Measurements from ENCODE around the gene TCF7L2.

Gene TCF7L2

GRCh38 chr10:113000876-113001598, 51.0 kb downstream of the TCF7L2 start:
- DNase-seq = no peak

- no peak for DNase-seq
Measured at GRCh38 chr10:113001599-113002448, 51.8 kb downstream of the TCF7L2 start.

GRCh38 chr10:113002449-113002777, 52.4 kb downstream of the TCF7L2 start:
- DNase-seq = no peak

GRCh38 chr10:113003052-113003451, 53.0 kb downstream of the TCF7L2 start:
- no peak for DNase-seq

- DNase-seq = no peak
Measured at GRCh38 chr10:113004069-113004618, 54.1 kb downstream of the TCF7L2 start.

GRCh38 chr10:113005380-113005779, 55.3 kb downstream of the TCF7L2 start:
- no peak for DNase-seq

- DNase-seq = no peak
Measured at GRCh38 chr10:113006656-113007342, 56.8 kb downstream of the TCF7L2 start.

- DNase-seq = peak in 1 of 4 experiments; percentile 2
Measured at GRCh38 chr10:113007343-113007771, 57.3 kb downstream of the TCF7L2 start.

- DNase-seq = no peak
Measured at GRCh38 chr10:113007821-113008220, 57.8 kb downstream of the TCF7L2 start.

GRCh38 chr10:113011592-113012374, 61.7 kb downstream of the TCF7L2 start:
- DNase-seq = no peak

GRCh38 chr10:113015201-113015600, 65.2 kb downstream of the TCF7L2 start:
- DNase-seq = no peak

GRCh38 chr10:113017376-113017775, 67.3 kb downstream of the TCF7L2 start:
- DNase-seq = no peak

- no peak for DNase-seq
Measured at GRCh38 chr10:113018034-113018433, 68.0 kb downstream of the TCF7L2 start.

- no peak for DNase-seq
Measured at GRCh38 chr10:113019096-113019495, 69.0 kb downstream of the TCF7L2 start.

GRCh38 chr10:113019692-113020474, 69.8 kb downstream of the TCF7L2 start:
- no peak for DNase-seq

GRCh38 chr10:113020475-113020753, 70.4 kb downstream of the TCF7L2 start:
- DNase-seq = no peak

GRCh38 chr10:113020838-113021237, 70.8 kb downstream of the TCF7L2 start:
- DNase-seq = no peak

- no peak for DNase-seq
Measured at GRCh38 chr10:113021268-113022040, 71.4 kb downstream of the TCF7L2 start.

GRCh38 chr10:113022265-113022664, 72.2 kb downstream of the TCF7L2 start:
- DNase-seq = no peak

GRCh38 chr10:113023017-113023416, 73.0 kb downstream of the TCF7L2 start:
- no peak for DNase-seq

GRCh38 chr10:113024930-113025329, 74.9 kb downstream of the TCF7L2 start:
- no peak for DNase-seq

Data from activated naive CD4-positive, alpha-beta T cell (primary cell).